ENCODE results near the gene HEXIM2. TPM values are rescaled to one million over a fixed set of nuclear protein-coding genes. Genes with fewer than 3 reads are reported as not detected.

HEXIM2 gene
- total and polyA plus RNA-seq, 2 of the 4 experiments (the other 2 are of a cell fraction): 4.5 to 6.1 TPM

GRCh38 chr17:45131616-45132319 is 29.9 kb upstream of the HEXIM2 start:
- 0 out of 3 replicates have a peak overlapping the region, but pooled peaks have one; percentile 44 for H2BK15ac ChIP-seq (ENCODE audit: low read depth, low read length)
- H3K4me2 ChIP-seq (ENCODE audit: low read depth, low read length): peak overlapping the region; percentile 94
- H3K4me3 ChIP-seq (ENCODE audit: insufficient read depth, low read depth, low read length): peak overlapping the region; percentile 84
- peak overlapping the region; percentile 84 for H3K4ac ChIP-seq (ENCODE audit: low read depth, low read length)
- no peak for DNase-seq
- in situ Hi-C loops (cut with MboI; ENCODE audit: low sequenced_read_pairs): no loop called here
- ChIA-PET CTCF (interaction anchor here (0.6 to 1.6 kb wide), 2 partner anchors 19 to 39 kb away, joined by 3 read pairs; no protein-coding TSS in a partner anchor), POLR2A (ENCODE audit: unreplicated experiment) (no interaction called here)
- no peak overlapping the region; the same call in 1 of the 2 replicates for H3K56ac ChIP-seq (ENCODE audit: extremely low read depth, insufficient read depth, low read length)
- peak overlapping the region; percentile 14 for H2BK5ac ChIP-seq (ENCODE audit: low read depth, low read length, poor library complexity, severe bottlenecking)
- peak overlapping the region; percentile 90 for H3K23ac ChIP-seq (ENCODE audit: low read depth, low read length)
- peak overlapping the region; percentile 7 to 21; a peak in 1 of 4 replicates for H4K8ac ChIP-seq (ENCODE audit: low read depth in 2 of 2, low read length in 2 of 2)
- peak overlapping the region; percentile 86 for H2AFZ ChIP-seq (replicated peaks; ENCODE audit: low read length, poor library complexity)
- BruUV-seq (replicated peaks): no TSS peak
- peak overlapping the region; percentile 19; the same call in 1 of the 2 replicates for H2BK120ac ChIP-seq (ENCODE audit: low read depth, low read length)
- H3K9ac ChIP-seq (ENCODE audit: low read depth, low read length): peak overlapping the region; percentile 65
- peak overlapping the region; percentile 84 for H2AK9ac ChIP-seq (replicated peaks; ENCODE audit: low read depth, low read length, poor library complexity)
- intact Hi-C loops (cut with micrococcal nuclease): loop anchor here (2.0 to 5.0 kb wide), 4 partner anchors 39 to 721 kb away; partner anchors contain the start of gene DCAKD
- H3K9me1 ChIP-seq (ENCODE audit: insufficient read depth, low read length): peaks cover 26% of the 10 kb centered on the region
- ATAC-seq (ENCODE audit: low read depth): peak; percentile 1
- H2BK20ac ChIP-seq (ENCODE audit: low read depth, low read length): peak overlapping the region; percentile 52
- peak overlapping the region; percentile 38 for H3K14ac ChIP-seq (replicated peaks; ENCODE audit: low read depth, low read length)
- 3% methylated on average over 30 of the region's 46 CpGs; no CpG with 5 or more reads in 1 of the 2 experiments for WGBS, 2 experiments (ENCODE audit: extremely low coverage in 2 of 2, insufficient read length in 1 of 2)
- H3K27me3 ChIP-seq (ENCODE audit: control insufficient read depth, insufficient read depth, low read length): no peaks in the 10 kb centered on the region
- no peaks in the 10 kb centered on the region for H3K36me3 ChIP-seq (ENCODE audit: control insufficient read depth, insufficient read depth, low read length)
- H3K27ac ChIP-seq (ENCODE audit: insufficient read depth, low read length): peak overlapping the region; percentile 70
- H4K5ac ChIP-seq (ENCODE audit: low read depth, low read length): peak overlapping the region; percentile 1; the same call in 1 of the 2 replicates
- H4K91ac ChIP-seq (ENCODE audit: insufficient read depth, low read depth, low read length): peak overlapping the region; percentile 55
- peaks cover 9% of the 10 kb centered on the region; the same call in 1 of the 2 replicates for H4K20me1 ChIP-seq (ENCODE audit: insufficient read depth, low read length)
- dilution Hi-C loops (cut with HindIII; ENCODE audit: low sequenced_read_pairs, unreplicated experiment): no loop called here
- H2AK5ac ChIP-seq (ENCODE audit: low read depth, low read length): peak overlapping the region; percentile 90
- H3K79me1 ChIP-seq (ENCODE audit: low read depth in 1 of 2, low read length in 2 of 2): peaks cover 35 to 59% of the 10 kb centered on the region in 2 experiments
- no peak overlapping the region; the same call in 1 of the 2 replicates for H3K18ac ChIP-seq (ENCODE audit: low read depth, low read length)
- peaks cover 41% of the 10 kb centered on the region for H3K4me1 ChIP-seq (ENCODE audit: control insufficient read depth, insufficient read depth, low read length)
- TF ChIP-seq RAD21 (IDR thresholded peaks at IDR 0.05; ENCODE audit: low read length): peak; percentile 39
- TF ChIP-seq MAFK (IDR thresholded peaks at IDR 0.05; ENCODE audit: low read depth, low read length): no peak
- TF ChIP-seq CTCF (conservative IDR thresholded peaks at IDR 0.05; ENCODE audit: low read depth, low read length): peak; percentile 60
- no peaks in the 10 kb centered on the region for H3K9me3 ChIP-seq (ENCODE audit: control insufficient read depth, insufficient read depth, low read length)

All from IMR-90 (cell line).